Right renal pelvis (tissue), 4 donors: ENCODE data around the gene TRRAP. TPM values are rescaled to one million over a fixed set of nuclear protein-coding genes. Genes with fewer than 3 reads are reported as not detected.

Experiments
- DNase-seq, 4 donors: peaks; one replicate each; pipeline ENCODE4 v3.0.0-alpha.2; 2013; ENCODE audit warnings: low read depth in 4 of 4, low spot score in 3 of 4, missing footprints in 1 of 4
- polyA plus RNA-seq, 4 donors: library from polyadenylated mRNA; unstranded; fragments of 120-200 nt; gene quantifications; one replicate each; pipeline ENCODE4 v1.2.1, GENCODE V29; 2013; ENCODE audit not compliant: insufficient read length in 4 of 4

Gene TRRAP
- polyA plus RNA-seq, 4 donors: 35.0 to 44.6 (median 40.2) TPM

- no peak for DNase-seq
Measured at GRCh38 chr7:98935811-98936210, 57.5 kb downstream of the TRRAP start.

DNA sequence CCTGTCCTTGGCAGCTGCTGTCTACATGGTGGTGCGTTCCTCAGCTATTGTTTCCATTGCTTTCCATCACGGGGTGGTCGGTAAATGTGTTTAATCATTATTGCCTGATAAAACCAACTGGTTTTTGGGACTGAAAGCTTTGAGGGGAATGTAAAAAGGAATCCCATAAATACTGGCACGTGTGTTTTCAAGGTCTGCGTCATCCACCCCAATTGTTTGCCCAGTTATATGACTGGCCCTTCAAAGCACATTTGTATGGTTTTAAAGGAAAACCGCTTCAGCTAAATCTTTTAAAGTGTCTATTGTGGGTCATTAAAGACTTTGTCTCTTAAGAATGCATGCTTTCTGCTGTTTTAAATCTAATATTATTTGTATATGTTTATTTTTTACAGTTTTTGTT lies 65.0 kb downstream of the TRRAP start:
- no peak for DNase-seq

GRCh38 chr7:98944386-98944785 lies 66.1 kb downstream of the TRRAP start:
- DNase-seq: no peak

- DNase-seq: no peak
Measured at GRCh38 chr7:98945852-98946251, 67.5 kb downstream of the TRRAP start.

GRCh38 chr7:98946389-98946788 lies 68.1 kb downstream of the TRRAP start:
- DNase-seq: no peak

GRCh38 chr7:98949336-98950044 lies 71.2 kb downstream of the TRRAP start:
- no peak for DNase-seq

DNA sequence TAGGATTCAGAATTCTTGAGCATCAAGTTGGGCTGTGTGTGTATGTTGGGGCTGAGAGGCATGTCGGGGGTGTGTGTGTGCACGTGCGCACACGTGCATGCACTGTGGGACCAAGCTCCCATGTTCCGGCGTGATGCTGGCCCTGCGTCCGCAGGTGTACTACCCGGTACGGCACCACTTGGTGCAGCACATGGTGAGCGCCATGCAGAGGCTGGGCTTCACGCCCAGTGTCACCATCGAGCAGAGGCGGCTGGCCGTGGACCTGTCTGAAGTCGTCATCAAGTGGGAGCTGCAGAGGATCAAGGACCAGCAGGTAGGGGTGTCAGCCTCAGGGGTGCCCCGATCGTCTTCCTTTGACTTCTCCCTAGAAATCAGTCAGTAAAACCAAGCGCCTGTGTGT lies 77.7 kb downstream of the TRRAP start:
- DNase-seq: no peak

- DNase-seq: no peak
Measured at GRCh38 chr7:98956469-98956868, 78.1 kb downstream of the TRRAP start.

GRCh38 chr7:98956937-98957336 lies 78.6 kb downstream of the TRRAP start:
- no peak for DNase-seq

DNA sequence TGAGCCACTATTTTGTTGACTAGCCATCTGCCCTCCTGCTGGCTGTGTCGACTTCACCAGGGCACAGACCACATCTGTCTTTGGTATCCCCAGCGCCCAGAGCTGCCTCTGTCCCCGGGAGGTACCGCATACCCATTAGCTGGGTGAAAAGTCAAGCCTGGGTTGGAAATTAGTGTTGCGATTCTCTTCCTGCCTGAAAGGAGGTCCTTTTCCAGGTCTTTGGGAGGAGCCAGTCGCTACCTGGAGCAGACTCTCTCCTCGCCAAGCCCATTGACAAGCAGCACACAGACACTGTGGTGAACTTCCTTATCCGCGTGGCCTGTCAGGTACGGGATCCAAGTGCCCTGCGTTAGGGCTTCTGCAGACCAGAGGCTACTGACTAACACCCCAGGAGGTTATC lies 79.4 kb downstream of the TRRAP start:
- DNase-seq: no peak

DNA sequence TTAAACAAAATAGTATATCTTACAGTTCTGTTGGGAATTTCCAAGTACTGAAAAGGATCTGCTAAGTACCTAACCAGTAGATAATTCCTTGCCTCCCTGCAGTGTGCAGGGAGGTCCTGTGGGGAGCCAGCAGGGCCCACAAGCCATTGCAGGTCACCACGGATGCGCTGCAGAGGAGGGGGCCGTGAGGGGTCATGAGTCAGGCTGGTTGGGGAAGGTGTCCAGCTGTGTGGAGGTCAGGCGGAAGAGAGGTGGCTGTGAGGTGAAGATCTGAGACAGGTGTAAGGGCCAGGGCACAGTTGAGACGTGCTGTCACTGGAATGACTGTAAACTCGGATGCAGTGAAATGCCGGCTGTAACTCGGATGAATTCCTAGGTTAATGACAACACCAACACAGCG lies 80.6 kb downstream of the TRRAP start:
- no peak for DNase-seq

DNA sequence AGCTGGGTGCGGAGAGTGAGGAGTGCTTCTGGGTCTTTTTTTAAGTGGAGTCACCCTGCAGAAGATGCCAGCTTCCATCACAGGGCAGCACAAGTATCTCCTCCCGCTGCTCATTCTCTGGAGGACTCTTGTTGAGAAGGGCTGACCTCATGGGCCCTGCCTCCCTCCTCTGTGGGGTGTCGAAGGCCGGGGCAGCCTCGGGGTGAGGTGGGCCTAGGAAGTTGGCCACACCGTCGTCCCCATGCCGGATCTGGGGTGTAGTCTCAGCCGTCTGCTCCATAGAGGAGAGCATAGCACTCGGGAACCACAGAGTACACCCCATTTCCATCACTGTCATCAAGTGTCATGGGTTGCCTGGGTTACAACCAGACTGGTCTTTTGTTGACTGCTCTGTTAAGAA lies 85.0 kb downstream of the TRRAP start:
- no peak for DNase-seq

DNA sequence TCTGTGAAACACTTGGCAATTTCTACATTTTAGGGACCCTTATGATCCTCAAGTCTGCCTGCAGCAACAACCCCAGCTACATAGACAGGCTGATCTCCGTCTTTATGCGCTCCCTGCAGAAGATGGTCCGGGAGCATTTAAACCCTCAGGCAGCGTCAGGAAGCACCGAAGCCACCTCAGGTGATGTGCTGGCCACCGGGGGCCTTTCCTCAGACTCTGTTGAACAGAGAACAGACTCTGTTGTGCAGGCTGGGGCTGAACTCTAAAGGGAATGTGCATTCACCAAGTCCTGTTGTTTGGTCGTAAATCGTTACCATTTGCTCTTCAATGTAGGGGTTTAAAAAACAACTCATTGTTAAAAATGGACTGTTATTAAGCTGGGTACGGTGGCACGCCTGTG lies 86.3 kb downstream of the TRRAP start:
- no peak for DNase-seq

DNA sequence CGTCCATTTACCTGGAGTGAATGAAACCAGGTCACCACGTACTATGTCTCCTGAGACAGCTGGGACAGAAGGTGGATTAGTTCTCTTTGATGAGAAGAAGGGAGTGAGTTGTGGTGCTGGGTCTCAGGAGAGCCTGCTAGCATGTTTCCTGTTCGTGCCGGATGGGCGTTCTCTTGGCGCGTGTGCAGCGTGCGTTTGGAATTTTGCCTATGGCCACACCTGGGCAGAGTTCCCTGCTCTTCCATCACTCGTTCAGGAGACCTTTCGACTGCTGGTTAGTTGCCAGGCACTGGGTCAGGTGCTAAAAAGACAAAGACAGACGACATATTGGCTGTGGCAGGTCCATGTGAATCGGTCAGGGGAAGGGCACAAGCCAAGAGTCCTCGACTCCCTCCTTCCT lies 90.3 kb downstream of the TRRAP start:
- DNase-seq: no peak

- DNase-seq: no peak
Measured at GRCh38 chr7:98969386-98969785, 91.1 kb downstream of the TRRAP start.

DNA sequence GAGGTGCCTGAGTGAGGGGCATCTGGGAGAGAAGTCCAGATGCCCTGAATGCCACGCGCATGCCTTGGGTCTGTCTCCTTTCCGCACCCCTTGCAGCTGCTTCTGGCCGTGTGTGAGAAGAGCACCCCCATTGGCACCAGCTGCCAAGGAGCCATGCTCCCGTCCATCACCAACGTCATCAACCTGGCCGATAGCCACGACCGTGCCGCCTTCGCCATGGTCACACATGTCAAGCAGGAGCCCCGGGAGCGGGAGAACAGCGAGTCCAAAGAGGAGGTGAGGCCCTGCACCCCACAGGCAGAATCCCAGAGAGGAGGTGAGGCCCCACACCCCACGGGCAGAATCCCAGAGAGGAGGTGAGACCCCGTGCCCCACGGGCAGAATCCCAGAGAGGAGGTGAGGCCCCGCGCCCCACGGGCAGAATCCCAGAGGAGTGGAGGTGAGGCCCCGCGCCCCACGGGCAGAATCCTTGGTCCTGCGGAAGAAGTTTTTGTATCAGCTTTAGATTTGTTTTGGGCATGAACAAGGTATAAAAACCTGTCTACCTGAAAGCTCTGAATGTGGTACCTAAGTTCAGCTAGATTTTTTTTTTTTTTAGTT lies 91.8 kb downstream of the TRRAP start:
- DNase-seq: no peak

GRCh38 chr7:98970805-98971204 lies 92.5 kb downstream of the TRRAP start:
- no peak for DNase-seq

DNA sequence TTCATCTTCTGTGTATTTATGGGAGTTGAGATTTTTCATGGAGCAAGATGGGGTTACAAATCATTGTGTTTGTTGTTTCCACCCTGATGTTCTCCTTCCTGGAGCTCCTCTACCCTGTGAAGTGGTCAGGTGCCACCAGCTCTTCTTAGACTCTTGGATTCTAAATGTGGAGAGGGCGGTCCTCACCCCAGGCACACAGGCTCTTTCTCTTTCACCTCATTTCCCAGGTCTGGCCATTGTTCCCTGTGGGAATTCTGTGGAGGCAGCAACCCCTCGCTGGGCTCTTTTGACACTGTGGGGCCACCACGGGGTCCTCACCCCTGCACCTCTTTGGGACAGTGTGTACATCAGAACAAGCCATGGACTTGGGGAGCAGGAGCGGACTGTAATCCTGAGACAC lies 95.9 kb downstream of the TRRAP start:
- no peak for DNase-seq

DNA sequence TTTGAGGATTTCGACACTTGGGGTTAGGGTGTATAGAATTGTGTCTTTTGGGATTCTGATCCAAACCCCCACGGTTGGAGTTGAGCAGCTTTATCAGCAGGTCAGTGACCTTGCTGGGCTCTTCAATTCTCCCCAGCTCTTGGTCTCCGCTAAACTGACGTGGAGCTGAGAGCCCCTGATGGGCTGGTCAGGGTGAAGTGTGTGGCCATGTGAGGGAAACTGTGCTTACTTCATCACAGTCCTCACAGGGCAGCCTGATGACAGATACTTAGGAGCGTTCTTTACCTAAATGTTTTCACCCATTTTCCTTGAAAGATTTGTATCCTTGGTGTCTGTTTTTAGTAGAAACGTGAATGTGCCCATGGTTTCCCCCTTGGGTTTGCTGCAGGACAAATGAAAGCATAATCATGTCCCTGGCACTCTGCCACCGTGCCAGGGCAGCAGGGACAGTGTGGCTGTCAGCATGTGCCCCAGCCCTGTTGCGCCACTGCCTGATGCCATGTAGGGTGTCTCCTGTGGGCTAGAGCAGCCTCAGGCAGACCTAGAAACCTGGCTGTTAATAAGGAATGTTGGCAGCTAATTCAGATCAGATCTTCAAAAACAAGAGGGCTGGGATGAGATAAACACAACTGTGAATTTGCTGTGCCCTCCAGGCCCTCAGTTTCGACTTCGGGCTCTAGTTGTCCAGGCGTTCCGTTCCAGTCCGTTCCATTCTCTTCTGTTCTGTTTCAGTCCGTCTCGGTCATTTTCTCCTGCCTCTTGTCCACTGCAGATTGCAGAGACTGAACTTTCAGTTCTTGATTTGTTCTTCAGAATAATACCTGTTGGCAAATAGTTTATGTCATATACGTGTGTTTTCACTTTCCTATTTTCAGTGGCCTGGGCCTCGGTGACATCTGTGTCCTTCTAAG lies 96.8 kb downstream of the TRRAP start:
- no peak for DNase-seq

DNA sequence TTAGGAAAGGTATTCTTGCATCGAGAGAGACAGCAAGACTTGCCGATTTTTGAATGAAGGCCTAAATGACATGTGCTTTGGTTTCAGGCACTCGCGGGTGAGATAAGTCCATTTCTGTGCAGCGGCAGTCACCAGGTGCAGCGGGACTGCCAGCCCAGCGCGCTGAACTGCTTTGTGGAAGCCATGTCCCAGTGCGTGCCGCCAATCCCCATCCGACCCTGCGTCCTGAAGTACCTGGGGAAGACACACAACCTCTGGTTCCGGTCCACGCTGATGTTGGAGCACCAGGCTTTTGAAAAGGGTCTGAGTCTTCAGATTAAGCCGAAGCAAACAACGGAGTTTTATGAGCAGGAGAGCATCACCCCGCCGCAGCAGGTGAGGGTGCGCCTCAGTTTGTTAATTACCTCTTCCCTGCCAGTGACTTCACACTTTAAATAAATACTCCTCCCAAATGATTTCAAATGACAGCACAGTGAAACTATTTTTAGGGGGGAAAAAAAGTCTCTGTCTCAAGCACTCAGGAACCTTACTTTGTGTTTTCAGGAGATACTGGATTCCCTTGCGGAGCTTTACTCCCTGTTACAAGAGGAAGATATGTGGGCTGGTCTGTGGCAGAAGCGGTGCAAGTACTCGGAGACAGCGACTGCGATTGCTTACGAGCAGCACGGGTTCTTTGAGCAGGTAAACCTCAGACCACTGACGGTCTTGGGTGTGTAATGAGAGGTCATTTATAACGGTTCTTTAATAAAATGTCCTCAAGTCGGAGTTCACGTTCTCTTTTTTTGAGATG lies 98.3 kb downstream of the TRRAP start:
- no peak for DNase-seq

DNA sequence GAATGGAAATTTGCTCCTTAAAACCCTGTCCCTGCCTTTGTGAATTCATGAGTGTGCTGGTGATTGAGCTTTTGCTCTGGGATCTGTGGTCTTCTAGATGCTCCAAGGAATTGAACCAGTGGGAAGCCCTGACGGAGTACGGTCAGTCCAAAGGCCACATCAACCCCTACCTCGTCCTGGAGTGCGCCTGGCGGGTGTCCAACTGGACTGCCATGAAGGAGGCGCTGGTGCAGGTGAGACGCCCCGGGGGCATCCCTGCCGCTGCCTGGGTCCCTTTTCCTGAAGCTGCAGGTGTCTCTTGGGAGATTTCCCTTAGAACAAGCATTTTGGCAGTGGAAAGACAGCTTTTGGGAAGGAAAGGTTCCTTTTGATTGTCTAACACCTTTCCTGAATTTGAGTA lies 100.3 kb downstream of the TRRAP start:
- no peak for DNase-seq
